GM12872 (cell line): ENCODE measurements around the gene TTLL10.

Source experiments
- CTCF ChIP-seq: IDR thresholded peaks from 3 replicates; pipeline ENCODE4 v1.5.1; 2011; ENCODE audit warnings: low read depth, mild to moderate bottlenecking, low read length, moderate library complexity; ENCODE audit not compliant: insufficient read depth

The TTLL10 gene

GRCh38 chr1:1213345-1214265 lies 39.9 kb downstream of the TTLL10 start, which contains the start of gene TNFRSF4:
TSS of gene TNFRSF4 (minus strand) at chr1:1214153. CDS start at chr1:1214127, 26 bp downstream.
- no peak for TF ChIP-seq CTCF

GRCh38 chr1:1215080-1215676 lies 41.5 kb downstream of the TTLL10 start:
- TF ChIP-seq CTCF, result no peak

- TF ChIP-seq CTCF, result no peak
These were observed 42.4 kb downstream of the TTLL10 start for GRCh38 chr1:1215881-1216605.

GRCh38 chr1:1216770-1217620 lies 43.3 kb downstream of the TTLL10 start:
- TF ChIP-seq CTCF, result no peak

GRCh38 chr1:1217621-1218523 lies 44.2 kb downstream of the TTLL10 start:
- TF ChIP-seq CTCF, result no peak

GRCh38 chr1:1218524-1219200 lies 45.0 kb downstream of the TTLL10 start:
- no peak for TF ChIP-seq CTCF
